ENCODE measurements around the gene CDH1. TPM values are rescaled to one million over a fixed set of nuclear protein-coding genes. Genes with fewer than 3 reads are reported as not detected.
A peak's percentile ranks its signal among the peaks of the same experiment; 100 is the strongest.

Gene CDH1
- total RNA-seq, 2 experiments from 2014 or later: 4.5 to 9.1 TPM

- DNase-seq: no peak
- no peak for ATAC-seq
- Mint-ChIP-seq H3K4me3 (no peak overlapping the region), H3K36me3 (ENCODE audit: low read depth) (no peaks in the 10 kb centered on the region), H3K27ac (no peak overlapping the region), H3K9me3 (ENCODE audit: low read depth) (no peaks in the 10 kb centered on the region), H3K27me3 (no peaks in the 10 kb centered on the region), H3K4me1 (peaks cover 47% of the 10 kb centered on the region)
- intact Hi-C loops (cut with DNase I, micrococcal nuclease): no loop called here
- POLR2A ChIA-PET: interaction anchor here (0.6 kb wide), 1 partner anchor 132 kb away, joined by 3 read pairs; no protein-coding TSS in a partner anchor
- CTCF ChIA-PET: interaction anchor here (0.6 kb wide), 1 partner anchor 172 kb away, joined by 3 read pairs; no protein-coding TSS in a partner anchor
Observed at GRCh38 chr16:68762996-68763756, 26.1 kb downstream of the CDH1 start.

GRCh38 chr16:68764862-68765261, 27.8 kb downstream of the CDH1 start:
- DNase-seq (peak; percentile 61), ATAC-seq (peak; percentile 52)
- H3K27ac Mint-ChIP-seq: peak overlapping the region; percentile 64
- H3K9me3 Mint-ChIP-seq (ENCODE audit: low read depth): no peaks in the 10 kb centered on the region
- no peaks in the 10 kb centered on the region for H3K27me3 Mint-ChIP-seq
- H3K4me1 Mint-ChIP-seq: peaks cover 40% of the 10 kb centered on the region
- ChIA-PET POLR2A (no interaction called here), CTCF (no interaction called here)
- intact Hi-C loops (cut with DNase I, micrococcal nuclease): no loop called here
- no peak overlapping the region for H3K4me3 Mint-ChIP-seq
- no peaks in the 10 kb centered on the region for H3K36me3 Mint-ChIP-seq (ENCODE audit: low read depth)

DNA sequence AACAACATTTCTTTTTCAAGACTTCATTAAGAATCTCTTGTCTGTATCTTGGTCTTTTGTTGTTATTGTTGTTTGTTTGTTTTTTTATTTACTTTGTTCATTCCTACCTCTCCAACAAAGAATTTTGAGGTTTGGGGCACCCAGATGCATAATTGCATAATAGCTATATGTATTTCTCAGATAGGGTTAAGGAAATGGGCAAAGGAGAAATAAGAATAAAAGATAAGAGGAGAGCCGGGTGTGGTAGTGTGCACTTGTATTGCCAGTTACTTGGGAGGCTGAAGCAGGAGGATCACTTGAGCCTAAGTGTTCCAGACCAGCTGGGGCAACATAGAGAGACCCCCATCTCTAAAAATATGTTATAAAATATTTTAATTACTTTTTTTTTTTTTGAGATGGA, 30.5 kb downstream of the CDH1 start:
- H3K9me3 Mint-ChIP-seq (ENCODE audit: low read depth): no peaks in the 10 kb centered on the region
- intact Hi-C loops (cut with DNase I, micrococcal nuclease): no loop called here
- no peaks in the 10 kb centered on the region for H3K27me3 Mint-ChIP-seq

GRCh38 chr16:68768175-68768574, 31.1 kb downstream of the CDH1 start:
- CTCF ChIA-PET: interaction anchor here (0.6 to 0.7 kb wide), 2 partner anchors 56 to 504 kb away, joined by 3 read pairs; partner anchors contain the start of gene SLC7A6

More for the DNA sequence above, 30.5 kb downstream of the CDH1 start:
- POLR2A ChIA-PET: no interaction called here
- DNase-seq (no peak), ATAC-seq (no peak)
- Mint-ChIP-seq H3K36me3 (ENCODE audit: low read depth) (no peaks in the 10 kb centered on the region), H3K4me1 (peaks cover 22% of the 10 kb centered on the region), H3K27ac (no peak overlapping the region), H3K4me3 (no peak overlapping the region)
- CTCF ChIA-PET: interaction anchor here (0.6 to 0.7 kb wide), 2 partner anchors 56 to 503 kb away, joined by 3 read pairs; partner anchors contain the start of gene SLC7A6

DNA sequence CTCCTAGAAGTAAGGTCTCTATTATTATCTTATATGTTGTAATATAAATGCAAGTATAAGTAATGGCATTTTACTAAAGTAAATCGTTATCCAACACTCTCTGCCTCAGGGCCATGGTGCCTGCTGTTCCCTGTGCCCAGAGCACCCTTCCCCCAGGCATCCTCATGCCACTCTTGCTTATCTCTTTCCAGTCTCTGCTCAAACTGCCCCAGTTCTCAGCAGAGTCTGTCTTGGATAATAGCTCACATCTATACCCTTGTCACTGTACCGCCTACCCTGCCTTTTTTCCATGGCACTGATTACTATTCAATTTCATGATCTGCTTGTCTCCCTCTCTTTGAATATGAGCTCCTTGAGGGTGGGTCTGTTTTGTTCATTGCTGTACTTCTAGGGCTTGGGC, 31.7 kb downstream of the CDH1 start:
- DNase-seq: no peak
- Mint-ChIP-seq H3K27me3 (no peaks in the 10 kb centered on the region), H3K4me1 (peaks cover 23% of the 10 kb centered on the region), H3K9me3 (ENCODE audit: low read depth) (no peaks in the 10 kb centered on the region), H3K4me3 (no peak overlapping the region), H3K36me3 (ENCODE audit: low read depth) (no peaks in the 10 kb centered on the region), H3K27ac (no peak overlapping the region)
- ChIA-PET POLR2A (no interaction called here), CTCF (interaction anchor here (0.6 kb wide), 1 partner anchor 32 kb away, joined by 3 read pairs; no protein-coding TSS in a partner anchor)
- intact Hi-C loops (cut with DNase I, micrococcal nuclease): no loop called here
- no peak for ATAC-seq

More at GRCh38 chr16:68768175-68768574, 31.1 kb downstream of the CDH1 start:
- Mint-ChIP-seq H3K4me3 (no peak overlapping the region), H3K36me3 (ENCODE audit: low read depth) (no peaks in the 10 kb centered on the region), H3K9me3 (ENCODE audit: low read depth) (no peaks in the 10 kb centered on the region), H3K27me3 (no peaks in the 10 kb centered on the region), H3K27ac (no peak overlapping the region), H3K4me1 (peaks cover 24% of the 10 kb centered on the region)
- ATAC-seq (no peak), DNase-seq (no peak)
- intact Hi-C loops (cut with DNase I, micrococcal nuclease): no loop called here
- POLR2A ChIA-PET: no interaction called here

DNA sequence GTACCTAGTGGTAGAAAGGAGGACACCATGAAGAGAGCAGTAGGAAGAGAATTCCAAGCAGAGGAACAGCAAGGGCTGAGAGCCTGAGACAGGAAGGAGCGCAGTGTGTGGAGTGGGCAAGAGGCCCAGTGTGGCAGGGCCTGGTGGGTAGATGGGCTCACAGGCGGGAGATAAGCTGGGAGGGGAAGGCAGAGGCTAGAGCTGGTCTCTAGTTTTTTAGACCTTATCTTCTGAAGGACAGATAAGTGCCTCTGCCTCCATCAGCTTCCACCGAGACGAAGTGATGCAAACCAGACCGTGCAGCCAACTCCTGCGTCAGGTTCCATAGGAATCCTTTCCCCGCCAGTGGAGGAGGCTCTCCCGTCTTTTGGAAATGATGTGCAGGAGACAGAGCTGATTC, 33.6 kb downstream of the CDH1 start:
- DNase-seq (no peak), ATAC-seq (no peak)
- ChIA-PET CTCF (interaction anchor here (1.0 kb wide), 1 partner anchor 19 kb away, joined by 3 read pairs; no protein-coding TSS in a partner anchor), POLR2A (no interaction called here)
- Mint-ChIP-seq H3K36me3 (ENCODE audit: low read depth) (no peaks in the 10 kb centered on the region), H3K4me1 (peaks cover 4% of the 10 kb centered on the region), H3K27ac (no peak overlapping the region), H3K27me3 (no peaks in the 10 kb centered on the region), H3K9me3 (ENCODE audit: low read depth) (no peaks in the 10 kb centered on the region), H3K4me3 (no peak overlapping the region)
- intact Hi-C loops (cut with DNase I, micrococcal nuclease): no loop called here

GRCh38 chr16:68772030-68772681, 35.1 kb downstream of the CDH1 start:
- DNase-seq: no peak
- Mint-ChIP-seq H3K36me3 (ENCODE audit: low read depth) (no peaks in the 10 kb centered on the region), H3K9me3 (ENCODE audit: low read depth) (no peaks in the 10 kb centered on the region), H3K4me3 (no peak overlapping the region), H3K27me3 (no peaks in the 10 kb centered on the region), H3K27ac (no peak overlapping the region), H3K4me1 (peaks cover 8% of the 10 kb centered on the region)
- intact Hi-C loops (cut with DNase I, micrococcal nuclease): no loop called here
- CTCF ChIA-PET: interaction anchor here (1.1 to 1.3 kb wide), 2 partner anchors 17 to 25 kb away, joined by 3 to 4 read pairs; no protein-coding TSS in a partner anchor
- POLR2A ChIA-PET: no interaction called here
- no peak for ATAC-seq

GRCh38 chr16:68772871-68773270, 35.8 kb downstream of the CDH1 start:
- intact Hi-C loops (cut with DNase I, micrococcal nuclease): no loop called here
- Mint-ChIP-seq H3K4me3 (no peak overlapping the region), H3K27ac (no peak overlapping the region), H3K27me3 (no peaks in the 10 kb centered on the region), H3K4me1 (peaks cover 8% of the 10 kb centered on the region), H3K36me3 (ENCODE audit: low read depth) (no peaks in the 10 kb centered on the region), H3K9me3 (ENCODE audit: low read depth) (no peaks in the 10 kb centered on the region)
- ChIA-PET CTCF (interaction anchor here (1.1 to 1.3 kb wide), 2 partner anchors 16 to 25 kb away, joined by 3 to 4 read pairs; no protein-coding TSS in a partner anchor), POLR2A (no interaction called here)
- DNase-seq (no peak), ATAC-seq (no peak)

GRCh38 chr16:68774982-68775634, 38.0 kb downstream of the CDH1 start:
- DNase-seq (no peak), ATAC-seq (no peak)
- Mint-ChIP-seq H3K4me1 (peaks cover 8% of the 10 kb centered on the region), H3K9me3 (ENCODE audit: low read depth) (no peaks in the 10 kb centered on the region), H3K36me3 (ENCODE audit: low read depth) (no peaks in the 10 kb centered on the region), H3K27me3 (peaks cover 2% of the 10 kb centered on the region), H3K4me3 (no peak overlapping the region), H3K27ac (no peak overlapping the region)
- CTCF ChIA-PET: interaction anchor here (0.6 to 1.1 kb wide), 3 partner anchors 16 to 33 kb away, joined by 3 read pairs; no protein-coding TSS in a partner anchor
- intact Hi-C loops (cut with DNase I, micrococcal nuclease): no loop called here
- POLR2A ChIA-PET: no interaction called here

- ATAC-seq (peak; percentile 86), DNase-seq (peak; percentile 48)
- H3K4me1 Mint-ChIP-seq: peaks cover 8% of the 10 kb centered on the region
- no peaks in the 10 kb centered on the region for H3K36me3 Mint-ChIP-seq (ENCODE audit: low read depth)
- peaks cover 2% of the 10 kb centered on the region for H3K27me3 Mint-ChIP-seq
- POLR2A ChIA-PET: interaction anchor here (0.6 kb wide), 1 partner anchor 933 kb away, joined by 4 read pairs; no protein-coding TSS in a partner anchor
- no peaks in the 10 kb centered on the region for H3K9me3 Mint-ChIP-seq (ENCODE audit: low read depth)
- intact Hi-C loops (cut with DNase I, micrococcal nuclease): no loop called here
- H3K27ac Mint-ChIP-seq: no peak overlapping the region
- H3K4me3 Mint-ChIP-seq: no peak overlapping the region
- CTCF ChIA-PET: interaction anchor here (0.6 kb wide), 1 partner anchor 51 kb away, joined by 3 read pairs; no protein-coding TSS in a partner anchor
Observed at GRCh38 chr16:68776821-68777485, 39.9 kb downstream of the CDH1 start.
